Measurements from ENCODE around the gene SLC7A1. TPM values are rescaled to one million over a fixed set of nuclear protein-coding genes. Genes with fewer than 3 reads are reported as not detected.
"Not testable (repeated sequence)": the region's sequence is repeated elsewhere in the genome, so short reads cannot be mapped to it uniquely, and the experiment has no call there.

Gene SLC7A1
- total RNA-seq (2014; rRNA removed; shearing (Covaris generic); ENCODE audit: low replicate concordance): 39.9 and 45.4 TPM in 2 replicates

- peaks cover 39% of the 10 kb centered on the region for H3K4me1 ChIP-seq (ENCODE audit: low read length)
- DNase-seq: peak; percentile 96
- H4K20me1 ChIP-seq (ENCODE audit: insufficient read depth, low read depth, low read length): peaks cover 27% of the 10 kb centered on the region; the same call in 1 of the 2 replicates
- no peaks in the 10 kb centered on the region for H3K36me3 ChIP-seq (ENCODE audit: insufficient read depth, low read length)
- no peaks in the 10 kb centered on the region for H3K9me3 ChIP-seq (ENCODE audit: low read length)
- peak within 1 kb of the TSS; percentile 93 for H3K4me2 ChIP-seq (ENCODE audit: low read depth, low read length, poor library complexity, severe bottlenecking)
- peaks cover 47% of the 10 kb centered on the region for H3K79me2 ChIP-seq (ENCODE audit: low read length)
- H3K4me3 ChIP-seq (ENCODE audit: low read length): peak within 1 kb of the TSS; percentile 70
- H3K27ac ChIP-seq (ENCODE audit: low read length): peak within 1 kb of the TSS; percentile 78
- H3K9me2 ChIP-seq (replicated peaks; ENCODE audit: insufficient read depth, low read length): no peaks in the 10 kb centered on the region
- H3K27me3 ChIP-seq (ENCODE audit: low read length): no peaks in the 10 kb centered on the region
- H2AFZ ChIP-seq (ENCODE audit: low read length): peak within 1 kb of the TSS; percentile 88
- H3K9ac ChIP-seq (ENCODE audit: low read length): peak within 1 kb of the TSS; percentile 99
Observed at GRCh38 chr13:29595380-29596063, at the start of gene SLC7A1. Gene SLC7A1, minus strand, starts transcription at chr13:29595688. Its CDS starts 59,500 bp downstream, at chr13:29536188.

GRCh38 chr13:29640665-29641064, 45.2 kb upstream of the SLC7A1 start:
- Histone ChIP-seq H3K9me2 (replicated peaks; ENCODE audit: insufficient read depth, low read length) (no peaks in the 10 kb centered on the region), H3K27ac (ENCODE audit: low read length) (no peak overlapping the region), H3K36me3 (ENCODE audit: insufficient read depth, low read length) (no peaks in the 10 kb centered on the region), H3K9me3 (ENCODE audit: low read length) (no peaks in the 10 kb centered on the region), H3K4me3 (ENCODE audit: low read length) (no peak overlapping the region), H4K20me1 (ENCODE audit: insufficient read depth, low read depth, low read length) (no peaks in the 10 kb centered on the region), H3K9ac (ENCODE audit: low read length) (no peak overlapping the region), H3K79me2 (ENCODE audit: low read length) (no peaks in the 10 kb centered on the region), H3K4me2 (ENCODE audit: low read depth, low read length, poor library complexity, severe bottlenecking) (no peak overlapping the region), H3K4me1 (ENCODE audit: low read length) (no peaks in the 10 kb centered on the region), H2AFZ (ENCODE audit: low read length) (no peak overlapping the region), H3K27me3 (ENCODE audit: low read length) (no peaks in the 10 kb centered on the region)
- DNase-seq: no peak

- not testable (repeated sequence) for DNase-seq; H3K9ac ChIP-seq (ENCODE audit: low read length); H3K27ac ChIP-seq (ENCODE audit: low read length); H3K79me2 ChIP-seq (ENCODE audit: low read length); H3K4me1 ChIP-seq (ENCODE audit: low read length); H3K36me3 ChIP-seq (ENCODE audit: insufficient read depth, low read length); H2AFZ ChIP-seq (ENCODE audit: low read length); H3K27me3 ChIP-seq (ENCODE audit: low read length); H3K9me3 ChIP-seq (ENCODE audit: low read length); H3K4me3 ChIP-seq (ENCODE audit: low read length); H3K9me2 ChIP-seq (replicated peaks; ENCODE audit: insufficient read depth, low read length); H3K4me2 ChIP-seq (ENCODE audit: low read depth, low read length, poor library complexity, severe bottlenecking); H4K20me1 ChIP-seq (ENCODE audit: insufficient read depth, low read depth, low read length)
Observed at GRCh38 chr13:29636831-29637230, 41.3 kb upstream of the SLC7A1 start.

GRCh38 chr13:29624997-29625396, 29.5 kb upstream of the SLC7A1 start:
- no peaks in the 10 kb centered on the region for H3K9me3 ChIP-seq (ENCODE audit: low read length)
- H3K9me2 ChIP-seq (replicated peaks; ENCODE audit: insufficient read depth, low read length): no peaks in the 10 kb centered on the region
- H3K27ac ChIP-seq (ENCODE audit: low read length): no peak overlapping the region
- no peak overlapping the region for H3K4me2 ChIP-seq (ENCODE audit: low read depth, low read length, poor library complexity, severe bottlenecking)
- DNase-seq: no peak
- H3K4me1 ChIP-seq (ENCODE audit: low read length): no peaks in the 10 kb centered on the region
- H3K27me3 ChIP-seq (ENCODE audit: low read length): no peaks in the 10 kb centered on the region
- no peaks in the 10 kb centered on the region for H3K79me2 ChIP-seq (ENCODE audit: low read length)
- H3K9ac ChIP-seq (ENCODE audit: low read length): no peak overlapping the region
- H4K20me1 ChIP-seq (ENCODE audit: insufficient read depth, low read depth, low read length): no peaks in the 10 kb centered on the region
- H2AFZ ChIP-seq (ENCODE audit: low read length): no peak overlapping the region
- H3K4me3 ChIP-seq (ENCODE audit: low read length): no peak overlapping the region
- no peaks in the 10 kb centered on the region for H3K36me3 ChIP-seq (ENCODE audit: insufficient read depth, low read length)

- no peak overlapping the region for H3K9ac ChIP-seq (ENCODE audit: low read length)
- H3K79me2 ChIP-seq (ENCODE audit: low read length): no peaks in the 10 kb centered on the region
- no peak overlapping the region for H3K4me2 ChIP-seq (ENCODE audit: low read depth, low read length, poor library complexity, severe bottlenecking)
- H3K9me3 ChIP-seq (ENCODE audit: low read length): no peaks in the 10 kb centered on the region
- H3K4me1 ChIP-seq (ENCODE audit: low read length): no peaks in the 10 kb centered on the region
- H4K20me1 ChIP-seq (ENCODE audit: insufficient read depth, low read depth, low read length): no peaks in the 10 kb centered on the region
- no peaks in the 10 kb centered on the region for H3K27me3 ChIP-seq (ENCODE audit: low read length)
- H3K4me3 ChIP-seq (ENCODE audit: low read length): no peak overlapping the region
- no peaks in the 10 kb centered on the region for H3K36me3 ChIP-seq (ENCODE audit: insufficient read depth, low read length)
- H3K27ac ChIP-seq (ENCODE audit: low read length): no peak overlapping the region
- no peak for DNase-seq
- H2AFZ ChIP-seq (ENCODE audit: low read length): no peak overlapping the region
- H3K9me2 ChIP-seq (replicated peaks; ENCODE audit: insufficient read depth, low read length): no peaks in the 10 kb centered on the region
Observed at GRCh38 chr13:29621841-29622240, 26.4 kb upstream of the SLC7A1 start.

- Histone ChIP-seq H3K27me3 (ENCODE audit: low read length) (no peaks in the 10 kb centered on the region), H3K79me2 (ENCODE audit: low read length) (no peaks in the 10 kb centered on the region), H3K9ac (ENCODE audit: low read length) (no peak overlapping the region), H3K36me3 (ENCODE audit: insufficient read depth, low read length) (no peaks in the 10 kb centered on the region), H3K4me1 (ENCODE audit: low read length) (no peaks in the 10 kb centered on the region), H3K27ac (ENCODE audit: low read length) (no peak overlapping the region), H3K4me2 (ENCODE audit: low read depth, low read length, poor library complexity, severe bottlenecking) (no peak overlapping the region), H3K4me3 (ENCODE audit: low read length) (no peak overlapping the region), H3K9me2 (replicated peaks; ENCODE audit: insufficient read depth, low read length) (no peaks in the 10 kb centered on the region), H4K20me1 (ENCODE audit: insufficient read depth, low read depth, low read length) (no peaks in the 10 kb centered on the region), H3K9me3 (ENCODE audit: low read length) (no peaks in the 10 kb centered on the region), H2AFZ (ENCODE audit: low read length) (no peak overlapping the region)
- no peak for DNase-seq
Observed at GRCh38 chr13:29621051-29621800, 25.7 kb upstream of the SLC7A1 start.

DNA sequence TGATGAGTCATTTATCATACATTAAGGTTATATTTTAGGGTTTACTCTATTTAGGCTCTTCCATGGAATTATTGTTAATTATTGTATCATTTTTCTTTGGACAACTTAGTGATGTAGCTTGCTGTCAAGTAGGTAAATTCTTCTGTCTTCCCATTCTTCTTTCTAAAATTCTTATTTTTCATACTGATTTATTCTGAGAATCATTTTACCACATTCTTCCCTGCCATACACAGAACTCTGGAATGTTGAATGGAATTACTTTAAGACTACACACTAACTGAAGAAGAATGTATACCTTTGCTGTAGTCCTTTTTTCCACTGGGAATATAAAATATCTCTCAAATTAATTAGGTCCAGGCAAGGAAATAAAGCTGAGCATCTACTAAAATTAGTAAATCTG, 24.5 kb upstream of the SLC7A1 start:
- H4K20me1 ChIP-seq (ENCODE audit: insufficient read depth, low read depth, low read length): no peaks in the 10 kb centered on the region
- H3K79me2 ChIP-seq (ENCODE audit: low read length): no peaks in the 10 kb centered on the region
- no peaks in the 10 kb centered on the region for H3K9me3 ChIP-seq (ENCODE audit: low read length)
- no peaks in the 10 kb centered on the region for H3K27me3 ChIP-seq (ENCODE audit: low read length)
- H3K27ac ChIP-seq (ENCODE audit: low read length): no peak overlapping the region
- H3K9ac ChIP-seq (ENCODE audit: low read length): no peak overlapping the region
- no peak overlapping the region for H2AFZ ChIP-seq (ENCODE audit: low read length)
- H3K9me2 ChIP-seq (replicated peaks; ENCODE audit: insufficient read depth, low read length): no peaks in the 10 kb centered on the region
- no peaks in the 10 kb centered on the region for H3K36me3 ChIP-seq (ENCODE audit: insufficient read depth, low read length)
- H3K4me2 ChIP-seq (ENCODE audit: low read depth, low read length, poor library complexity, severe bottlenecking): no peak overlapping the region
- no peak overlapping the region for H3K4me3 ChIP-seq (ENCODE audit: low read length)
- H3K4me1 ChIP-seq (ENCODE audit: low read length): no peaks in the 10 kb centered on the region
- DNase-seq: no peak

DNA sequence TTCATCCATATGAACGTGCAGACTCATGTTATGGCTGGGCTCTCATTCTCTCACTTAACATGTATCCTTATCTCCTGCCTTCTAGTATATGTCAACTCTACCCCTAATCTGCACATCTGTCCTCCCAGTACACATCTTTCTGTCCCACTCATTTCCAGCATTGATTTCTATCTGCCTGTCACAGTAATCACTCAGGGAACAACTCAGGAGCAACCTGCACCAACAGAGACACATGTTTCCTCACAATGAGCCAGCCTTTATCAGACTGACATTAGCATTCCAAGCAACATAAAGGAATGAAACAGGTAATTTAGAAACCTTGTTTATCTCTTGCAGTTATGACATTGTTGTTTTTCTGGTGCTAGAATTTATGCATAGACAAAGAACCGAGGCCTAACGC, 17.6 kb upstream of the SLC7A1 start:
- no peaks in the 10 kb centered on the region for H3K36me3 ChIP-seq (ENCODE audit: insufficient read depth, low read length)
- H4K20me1 ChIP-seq (ENCODE audit: insufficient read depth, low read depth, low read length): no peaks in the 10 kb centered on the region
- no peak overlapping the region for H3K4me2 ChIP-seq (ENCODE audit: low read depth, low read length, poor library complexity, severe bottlenecking)
- no peak overlapping the region for H2AFZ ChIP-seq (ENCODE audit: low read length)
- no peaks in the 10 kb centered on the region for H3K9me3 ChIP-seq (ENCODE audit: low read length)
- no peak overlapping the region for H3K4me3 ChIP-seq (ENCODE audit: low read length)
- H3K4me1 ChIP-seq (ENCODE audit: low read length): no peaks in the 10 kb centered on the region
- DNase-seq: no peak
- no peaks in the 10 kb centered on the region for H3K27me3 ChIP-seq (ENCODE audit: low read length)
- H3K9ac ChIP-seq (ENCODE audit: low read length): no peak overlapping the region
- H3K9me2 ChIP-seq (replicated peaks; ENCODE audit: insufficient read depth, low read length): no peaks in the 10 kb centered on the region
- no peak overlapping the region for H3K27ac ChIP-seq (ENCODE audit: low read length)
- no peaks in the 10 kb centered on the region for H3K79me2 ChIP-seq (ENCODE audit: low read length)

Data from Karpas-422 (cell line).